ENCODE measurements around the gene CFAP300.

DNA sequence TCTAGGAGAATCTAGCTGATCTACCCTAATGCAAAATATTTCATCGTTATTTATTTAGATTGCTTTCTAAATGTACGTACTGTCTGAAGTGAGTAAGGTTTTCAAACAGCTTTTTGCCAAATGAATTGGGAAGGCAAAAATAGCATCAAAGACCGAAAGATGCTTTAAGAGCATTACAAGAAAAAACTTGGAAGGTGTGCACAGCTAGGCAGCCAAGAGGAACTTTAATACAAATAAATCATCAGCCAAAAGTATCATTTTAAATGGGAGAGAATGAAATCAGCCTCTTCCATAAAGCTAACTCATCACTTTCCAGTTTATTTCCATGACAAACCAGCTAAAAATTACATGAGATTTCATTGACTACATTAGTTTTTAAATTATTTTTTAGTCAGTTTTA lies 30.2 kb upstream of the CFAP300 start:
- TF ChIP-seq ZFX (IDR thresholded peaks at IDR 0.05): no peak
- TF ChIP-seq CTCF (conservative IDR thresholded peaks at IDR 0.05): no peak
